ENCODE results near the gene ABCB9. TPM values are rescaled to one million over a fixed set of nuclear protein-coding genes. Genes with fewer than 3 reads are reported as not detected.

Gene ABCB9
- total RNA-seq, 1 experiment from 2014 or later = 14.7 TPM

GRCh38 chr12:122997343-122998250 lies 31.3 kb upstream of the ABCB9 start:
- no peaks in the 10 kb centered on the region for H4K20me1 ChIP-seq (ENCODE audit: insufficient read depth)
- no peaks in the 10 kb centered on the region for H3K4me1 ChIP-seq (ENCODE audit: control insufficient read depth in 1 of 2, insufficient read depth in 2 of 2, low read length in 2 of 2)
- no peak overlapping the region for H3K4me2 ChIP-seq (ENCODE audit: low read length)
- ChIA-PET RAD21 (ENCODE audit: low non-redundant PET in 1 of 2, low total read pairs in 2 of 2, uncharacterized antibody in 2 of 2, unreplicated experiment in 2 of 2) (no interaction called here), POLR2A (no interaction called here), CTCF (no interaction called here)
- no TSS peak for BruUV-seq (replicated peaks)
- no peak overlapping the region for H3K4me3 ChIP-seq (replicated peaks in 1 of 2; ENCODE audit: low read depth in 1 of 2, low read length in 2 of 2)
- intact Hi-C loops (cut with micrococcal nuclease) = no loop called here
- DNase-seq (ENCODE audit: low read depth, low spot score) = no peak
- no peak overlapping the region for H2AFZ ChIP-seq (ENCODE audit: low read depth, low read length, poor library complexity, severe bottlenecking)
- H3K9me2 ChIP-seq (ENCODE audit: insufficient read depth) = no peaks in the 10 kb centered on the region
- no peaks in the 10 kb centered on the region for H3K79me2 ChIP-seq (ENCODE audit: insufficient read depth, low read length)
- no peaks in the 10 kb centered on the region for H3K27me3 ChIP-seq (ENCODE audit: insufficient read depth, low read length)
- H3K27ac ChIP-seq (ENCODE audit: low read depth, low read length) = no peak overlapping the region
- ATAC-seq = no peak
- no peaks in the 10 kb centered on the region for H3K9me3 ChIP-seq (ENCODE audit: control insufficient read depth in 1 of 2, insufficient read depth in 1 of 2, low read depth in 1 of 2, low read length in 2 of 2)
- no peaks in the 10 kb centered on the region for H3K36me3 ChIP-seq (ENCODE audit: control insufficient read depth in 1 of 2, insufficient read depth in 2 of 2, low read length in 2 of 2)
- no peak overlapping the region for H3K9ac ChIP-seq (ENCODE audit: low read length)
- no peak for TF ChIP-seq MAX (IDR thresholded peaks at IDR 0.05)
- TF ChIP-seq YY1 (IDR thresholded peaks at IDR 0.05; ENCODE audit: extremely low read depth, insufficient replicate concordance, low read depth, low read length) = no peak
- no peak for TF ChIP-seq CTCF (IDR thresholded peaks at IDR 0.05 in 2 of 3, conservative IDR thresholded peaks at IDR 0.05 in 1 of 3; ENCODE audit: borderline replicate concordance in 1 of 3, insufficient read depth in 1 of 3, low read depth in 2 of 3, low read length in 2 of 3)
- TF ChIP-seq ZNF274 (IDR thresholded peaks at IDR 0.05; ENCODE audit: low read depth, low read length) = no peak
- no peak for TF ChIP-seq SP1 (IDR thresholded peaks at IDR 0.05; ENCODE audit: low read depth)
- TF ChIP-seq POLR2AphosphoS5 (IDR thresholded peaks at IDR 0.05; ENCODE audit: low read depth, low read length) = no peak
- TF ChIP-seq ZFX (IDR thresholded peaks at IDR 0.05) = no peak
- TF ChIP-seq SRF (IDR thresholded peaks at IDR 0.05; ENCODE audit: low read depth) = no peak
- TF ChIP-seq ZBTB33 (IDR thresholded peaks at IDR 0.05; ENCODE audit: extremely low read depth, insufficient replicate concordance, low read length) = no peak
- no peak for TF ChIP-seq CBX3 (IDR thresholded peaks at IDR 0.05; ENCODE audit: low read depth)
- no peak for TF ChIP-seq CEBPB (IDR thresholded peaks at IDR 0.05; ENCODE audit: low read depth)
- TF ChIP-seq REST (IDR thresholded peaks at IDR 0.05; ENCODE audit: low read depth) = no peak

Data from HCT116 (cell line).